Neural cell (in vitro differentiated cells): ENCODE data around the gene SOS1. TPM values are rescaled to one million over a fixed set of nuclear protein-coding genes. Genes with fewer than 3 reads are reported as not detected.

Experiments used
- H2AFZ ChIP-seq: fragments of 200-600, 300-800 bp; sonication (generic), shearing (Covaris generic); 2 replicates; pipeline ENCODE4 v1.6.0; 2014; ENCODE audit warnings: low read depth, mild to moderate bottlenecking, antibody characterized with exemption, low read length, moderate library complexity
- H3F3A ChIP-seq: fragments of 200-600 bp; shearing (Covaris generic); 2 replicates; pipeline ENCODE4 v1.6.1; 2016; ENCODE audit warnings: mild to moderate bottlenecking, moderate library complexity, mixed read lengths, antibody characterized with exemption, low read length; ENCODE audit not compliant: insufficient read depth, poor library complexity, severe bottlenecking
- H3K27ac ChIP-seq: fragments of 200-600, 300-800 bp; sonication (generic), shearing (Covaris generic); 2 replicates; pipeline ENCODE4 v1.5.1; 2014; ENCODE audit warnings: mild to moderate bottlenecking, low read length, moderate library complexity
- H3K27me3 ChIP-seq: fragments of 300-800, 200-600 bp; sonication (generic), shearing (Covaris generic); 2 replicates; pipeline ENCODE4 v1.6.0; 2014; ENCODE audit warnings: mild to moderate bottlenecking, low read depth, low read length, moderate library complexity; ENCODE audit not compliant: insufficient read depth
- H3K36me3 ChIP-seq: fragments of 300-800, 200-600 bp; sonication (generic), shearing (Covaris generic); 2 replicates; pipeline ENCODE4 v1.5.1; 2014; ENCODE audit warnings: mild to moderate bottlenecking, antibody characterized with exemption, low read length, moderate library complexity; ENCODE audit not compliant: insufficient read depth
- H3K4me2 ChIP-seq: fragments of 300-800, 200-600 bp; sonication (generic), shearing (Covaris generic); 2 replicates; pipeline ENCODE4 v1.6.0; 2014; ENCODE audit warnings: mild to moderate bottlenecking, low read length
- H3K4me3 ChIP-seq: fragments of 300-800, 200-600 bp; sonication (generic), shearing (Covaris generic); 2 replicates; pipeline ENCODE4 v1.5.1; 2014; ENCODE audit warnings: mild to moderate bottlenecking, low read length, moderate library complexity
- H3K79me2 ChIP-seq: fragments of 200-600 bp; shearing (Covaris generic); replicated peaks from 2 replicates; pipeline ENCODE4 v1.6.0; 2014; ENCODE audit warnings: mild to moderate bottlenecking, low read length, moderate library complexity; ENCODE audit not compliant: insufficient read depth
- H3K9ac ChIP-seq: fragments of 300-800, 200-600 bp; sonication (generic), shearing (Covaris generic); 2 replicates; pipeline ENCODE4 v1.6.1; 2016; ENCODE audit warnings: mild to moderate bottlenecking, low read length, mixed read lengths
- H3K9me2 ChIP-seq: fragments of 200-600 bp; shearing (Covaris generic); 2 replicates; pipeline ENCODE4 v1.6.1; 2016; ENCODE audit warnings: mild to moderate bottlenecking, low read length, mixed read lengths; ENCODE audit not compliant: insufficient read depth
- H3K9me3 ChIP-seq: fragments of 200-600, 300-800 bp; sonication (generic), shearing (Covaris generic); 2 replicates; pipeline ENCODE4 v1.6.1; 2016; ENCODE audit warnings: mild to moderate bottlenecking, mixed run types, low read length, moderate library complexity, mixed read lengths
- H4K20me1 ChIP-seq: fragments of 200-600 bp; shearing (Covaris generic); 2 replicates; pipeline ENCODE4 v1.6.1; 2016; ENCODE audit warnings: mild to moderate bottlenecking, mixed run types; ENCODE audit not compliant: insufficient read depth
- CTCF ChIP-seq: fragments of 450-650 bp; IDR thresholded peaks from 2 replicates; pipeline ENCODE4 v1.5.1; 2014; ENCODE audit warnings: antibody characterized with exemption, mild to moderate bottlenecking, moderate library complexity; ENCODE audit not compliant: poor library complexity, severe bottlenecking
- EP300 ChIP-seq: fragments of 450-650 bp; conservative IDR thresholded peaks from 2 replicates; pipeline ENCODE4 v1.6.1; 2014; ENCODE audit warnings: antibody characterized with exemption, mild to moderate bottlenecking, moderate library complexity; ENCODE audit not compliant: poor library complexity, severe bottlenecking
- EZH2 ChIP-seq: fragments of 200-600, 300-800 bp; shearing (Covaris generic), sonication (generic); IDR thresholded peaks from 2 replicates; pipeline ENCODE4 v1.6.1; 2014; ENCODE audit warnings: antibody characterized with exemption, low read length, borderline replicate concordance, mild to moderate bottlenecking; ENCODE audit not compliant: insufficient read depth, poor library complexity, severe bottlenecking
- MXI1 ChIP-seq: fragments of 450-650 bp; conservative IDR thresholded peaks from 2 replicates; pipeline ENCODE4 v1.6.1; 2014; ENCODE audit warnings: antibody characterized with exemption, mild to moderate bottlenecking; ENCODE audit not compliant: poor library complexity, severe bottlenecking
- POLR2AphosphoS5 ChIP-seq: IDR thresholded peaks from 2 replicates; pipeline ENCODE4 v1.6.1; 2012
- RAD21 ChIP-seq: fragments of 450-650 bp; conservative IDR thresholded peaks from 2 replicates; pipeline ENCODE4 v1.6.1; 2014; ENCODE audit warnings: antibody characterized with exemption, mild to moderate bottlenecking, moderate library complexity
- SMC3 ChIP-seq: fragments of 450-650 bp; conservative IDR thresholded peaks from 2 replicates; pipeline ENCODE4 v1.6.1; 2014; ENCODE audit warnings: antibody characterized with exemption, mild to moderate bottlenecking, moderate library complexity; ENCODE audit not compliant: poor library complexity
- TAF1 ChIP-seq: IDR thresholded peaks from 2 replicates; pipeline ENCODE4 v1.6.1; 2012; ENCODE audit warnings: low read depth
- polyA plus RNA-seq: library from polyadenylated mRNA; depleted of rRNA; stranded (reverse); fragments of >200 nt; gene quantifications from 2 replicates; pipeline ENCODE4 v1.2.3, GENCODE V29; 2014
- TF ChIP-seq, protein P1 (sequence below): IDR thresholded peaks from 2 replicates; pipeline ENCODE4 v1.6.1; 2012; ENCODE audit warnings: borderline replicate concordance

The SOS1 gene
- polyA plus RNA-seq, 1 donor from 2014 or later = 19.0 TPM

DNA sequence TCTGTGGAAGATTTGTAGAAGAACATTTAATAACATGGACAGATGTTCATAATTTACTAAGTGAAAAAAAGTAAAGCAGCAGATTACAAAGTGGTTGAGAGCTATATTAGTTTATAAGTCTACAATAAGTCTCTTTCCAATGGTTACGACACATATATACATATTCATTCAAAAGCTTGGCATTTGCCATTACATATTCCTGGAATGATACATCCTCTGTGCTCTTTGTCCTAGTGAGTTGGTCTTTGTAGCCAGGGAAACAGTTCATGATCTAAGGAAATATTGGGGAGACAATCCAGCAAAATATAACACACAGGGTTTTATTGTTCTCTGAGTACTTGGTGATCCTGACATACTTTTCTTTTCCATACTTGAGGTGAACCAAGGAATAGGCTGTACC, 32.5 kb upstream of the SOS1 start:
- Histone ChIP-seq H3K4me2 (no peak overlapping the region), H3K9me2 (no peaks in the 10 kb centered on the region), H3K9me3 (no peaks in the 10 kb centered on the region), H3K27ac (no peak overlapping the region), H3K4me3 (no peak overlapping the region), H3F3A (no peaks in the 10 kb centered on the region), H3K36me3 (no peaks in the 10 kb centered on the region), H3K9ac (no peak overlapping the region), H3K79me2 (no peaks in the 10 kb centered on the region), H2AFZ (no peak overlapping the region), H4K20me1 (no peaks in the 10 kb centered on the region), H3K27me3 (no peaks in the 10 kb centered on the region)
- TF ChIP-seq TAF1 (no peak), POLR2AphosphoS5 (no peak)

- Histone ChIP-seq H3K9me2 (no peaks in the 10 kb centered on the region), H3K27ac (no peak overlapping the region), H3K4me3 (no peak overlapping the region), H3K79me2 (no peaks in the 10 kb centered on the region), H3F3A (no peaks in the 10 kb centered on the region), H2AFZ (no peak overlapping the region), H3K36me3 (no peaks in the 10 kb centered on the region), H3K27me3 (no peaks in the 10 kb centered on the region), H3K4me2 (no peak overlapping the region), H4K20me1 (no peaks in the 10 kb centered on the region), H3K9me3 (no peaks in the 10 kb centered on the region), H3K9ac (no peak overlapping the region)
- no peak for TF ChIP-seq EZH2
- no peak for TF ChIP-seq MXI1
- no peak for TF ChIP-seq TAF1
Observed at GRCh38 chr2:39152504-39152903, 31.7 kb upstream of the SOS1 start.

DNA sequence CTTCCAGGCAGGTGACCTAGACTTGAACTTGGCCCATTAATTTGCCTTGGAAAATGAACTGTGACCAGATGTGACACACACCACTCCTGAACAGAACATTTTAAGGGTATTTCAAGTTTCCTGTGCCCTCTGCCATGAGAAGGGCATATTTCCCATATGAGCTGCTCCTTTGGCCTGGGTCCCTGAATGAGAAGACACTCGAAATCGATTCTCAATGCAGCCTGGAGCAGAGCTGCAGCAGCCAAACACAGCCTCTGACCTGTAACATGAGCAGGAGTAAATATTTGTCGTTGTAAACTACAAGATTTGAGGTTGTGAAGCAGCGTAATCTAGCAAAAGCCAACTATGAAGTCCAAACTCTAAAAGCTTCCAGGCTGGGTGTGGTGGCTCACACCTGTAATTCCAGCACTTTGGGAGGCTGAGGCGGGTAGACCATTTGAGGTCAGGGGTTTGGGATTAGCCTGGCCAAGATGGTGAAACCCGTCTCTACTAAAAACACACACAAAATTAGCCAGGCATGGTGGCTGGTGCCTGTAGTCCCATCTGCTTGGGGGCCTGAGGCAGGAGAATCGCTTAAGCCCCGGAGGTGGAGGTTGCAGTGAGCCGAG, 30.1 kb upstream of the SOS1 start:
- H3K36me3 ChIP-seq = no peaks in the 10 kb centered on the region
- no peak overlapping the region for H3K4me2 ChIP-seq
- H3F3A ChIP-seq = no peaks in the 10 kb centered on the region
- no peaks in the 10 kb centered on the region for H3K27me3 ChIP-seq
- H4K20me1 ChIP-seq = no peaks in the 10 kb centered on the region
- H3K9ac ChIP-seq = no peak overlapping the region
- H3K27ac ChIP-seq = no peak overlapping the region
- H3K4me3 ChIP-seq = no peak overlapping the region
- H3K9me2 ChIP-seq = no peaks in the 10 kb centered on the region
- H3K79me2 ChIP-seq = no peaks in the 10 kb centered on the region
- H3K9me3 ChIP-seq = no peaks in the 10 kb centered on the region
- H2AFZ ChIP-seq = no peak overlapping the region
- TF ChIP-seq EZH2 (no peak), MXI1 (no peak), RAD21 (no peak), EP300 (no peak), CTCF (no peak), POLR2AphosphoS5 (no peak), SMC3 (no peak)
- TF ChIP-seq, protein P1, sequence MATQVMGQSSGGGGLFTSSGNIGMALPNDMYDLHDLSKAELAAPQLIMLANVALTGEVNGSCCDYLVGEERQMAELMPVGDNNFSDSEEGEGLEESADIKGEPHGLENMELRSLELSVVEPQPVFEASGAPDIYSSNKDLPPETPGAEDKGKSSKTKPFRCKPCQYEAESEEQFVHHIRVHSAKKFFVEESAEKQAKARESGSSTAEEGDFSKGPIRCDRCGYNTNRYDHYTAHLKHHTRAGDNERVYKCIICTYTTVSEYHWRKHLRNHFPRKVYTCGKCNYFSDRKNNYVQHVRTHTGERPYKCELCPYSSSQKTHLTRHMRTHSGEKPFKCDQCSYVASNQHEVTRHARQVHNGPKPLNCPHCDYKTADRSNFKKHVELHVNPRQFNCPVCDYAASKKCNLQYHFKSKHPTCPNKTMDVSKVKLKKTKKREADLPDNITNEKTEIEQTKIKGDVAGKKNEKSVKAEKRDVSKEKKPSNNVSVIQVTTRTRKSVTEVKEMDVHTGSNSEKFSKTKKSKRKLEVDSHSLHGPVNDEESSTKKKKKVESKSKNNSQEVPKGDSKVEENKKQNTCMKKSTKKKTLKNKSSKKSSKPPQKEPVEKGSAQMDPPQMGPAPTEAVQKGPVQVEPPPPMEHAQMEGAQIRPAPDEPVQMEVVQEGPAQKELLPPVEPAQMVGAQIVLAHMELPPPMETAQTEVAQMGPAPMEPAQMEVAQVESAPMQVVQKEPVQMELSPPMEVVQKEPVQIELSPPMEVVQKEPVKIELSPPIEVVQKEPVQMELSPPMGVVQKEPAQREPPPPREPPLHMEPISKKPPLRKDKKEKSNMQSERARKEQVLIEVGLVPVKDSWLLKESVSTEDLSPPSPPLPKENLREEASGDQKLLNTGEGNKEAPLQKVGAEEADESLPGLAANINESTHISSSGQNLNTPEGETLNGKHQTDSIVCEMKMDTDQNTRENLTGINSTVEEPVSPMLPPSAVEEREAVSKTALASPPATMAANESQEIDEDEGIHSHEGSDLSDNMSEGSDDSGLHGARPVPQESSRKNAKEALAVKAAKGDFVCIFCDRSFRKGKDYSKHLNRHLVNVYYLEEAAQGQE = no peak
